Urinary bladder (tissue), 4 donors: ENCODE measurements around the gene COL16A1. TPM values are rescaled to one million over a fixed set of nuclear protein-coding genes. Genes with fewer than 3 reads are reported as not detected.
"Not testable (repeated sequence)": the region's sequence is repeated elsewhere in the genome, so short reads cannot be mapped to it uniquely, and the experiment has no call there.

Experiments used
- DNase-seq: peaks from one replicate; pipeline ENCODE4 v3.0.0-alpha.2; 2015; ENCODE audit errors: extremely low spot score
- H3K27ac ChIP-seq: one replicate; pipeline ENCODE4 v1.5.1; 2013; ENCODE audit warnings: low read depth, mild to moderate bottlenecking, moderate library complexity
- H3K36me3 ChIP-seq: one replicate; pipeline ENCODE4 v1.6.1; 2013; ENCODE audit warnings: mild to moderate bottlenecking, moderate library complexity; ENCODE audit not compliant: insufficient read depth
- H3K4me1 ChIP-seq: one replicate; pipeline ENCODE4 v1.6.1; 2013; ENCODE audit warnings: mild to moderate bottlenecking, moderate library complexity; ENCODE audit not compliant: insufficient read depth
- H3K4me3 ChIP-seq: one replicate; pipeline ENCODE4 v1.5.1; 2013; ENCODE audit warnings: low read depth, low read length
- WGBS: extraction: QIAGEN DNeasy Blood & Tissue Kit; methylation state at CpG from one replicate; pipeline ENCODE4 v1.1.7; 2013; 5-methylcytosine and 5-hydroxymethylcytosine counted together
- polyA plus RNA-seq: library from polyadenylated mRNA; stranded (reverse); fragments of 200-250 nt; gene quantifications from one replicate; pipeline ENCODE4 v1.2.3, GENCODE V29; 2013
- total RNA-seq: library from RNA; depleted of rRNA; stranded (reverse); fragments of >200 nt; gene quantifications from one replicate; pipeline ENCODE4 v1.2.3, GENCODE V29; 2014
- donor health status: healthy with polysubstance abuse.
- donor health status: healthy.

Gene COL16A1
- total and polyA plus RNA-seq, 2 donors: 166 to 217 TPM

DNA sequence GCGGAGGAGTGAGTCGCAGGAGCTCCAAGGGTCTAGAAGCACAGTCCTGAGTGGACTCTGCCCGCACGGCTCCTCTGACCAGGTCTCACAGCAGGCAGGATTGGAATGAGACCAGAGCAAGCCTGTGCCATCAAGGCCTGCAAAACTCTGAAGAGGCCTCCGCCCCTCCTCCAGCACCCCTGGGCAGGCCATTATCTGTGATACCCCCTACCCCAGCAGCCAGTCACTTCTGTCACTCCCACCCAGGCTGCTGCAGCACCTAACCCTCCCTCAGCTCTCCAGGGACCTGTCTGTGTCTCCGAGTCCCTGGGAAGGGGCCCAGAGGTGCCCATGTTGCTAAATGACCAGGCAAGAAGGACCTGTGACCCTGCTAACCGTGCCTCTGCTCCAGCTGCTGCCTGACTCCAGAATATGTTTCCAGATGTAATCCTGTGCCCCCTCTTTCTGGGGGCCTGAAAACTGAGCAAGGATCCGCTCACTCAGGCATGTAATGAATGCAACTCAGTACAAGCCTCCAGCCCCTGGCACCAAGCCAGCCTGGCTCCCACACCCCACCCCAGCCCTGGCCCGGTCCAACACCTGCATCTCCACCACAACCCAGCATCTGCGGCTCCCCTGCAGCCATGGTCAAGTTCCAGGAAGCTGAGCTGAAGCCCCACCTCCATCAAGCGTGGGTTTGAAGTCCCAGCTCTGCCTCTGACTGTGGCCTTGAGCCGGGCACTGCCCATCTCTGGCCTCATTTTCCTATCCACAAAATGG, 22.1 kb upstream of the COL16A1 start:
- Histone ChIP-seq H3K27ac (no peak overlapping the region), H3K4me1 (no peaks in the 10 kb centered on the region), H3K36me3 (no peaks in the 10 kb centered on the region), H3K4me3 (no peak overlapping the region)
- DNase-seq: no peak
- 78% methylated on average over 12 of the region's 12 CpGs for WGBS

DNA sequence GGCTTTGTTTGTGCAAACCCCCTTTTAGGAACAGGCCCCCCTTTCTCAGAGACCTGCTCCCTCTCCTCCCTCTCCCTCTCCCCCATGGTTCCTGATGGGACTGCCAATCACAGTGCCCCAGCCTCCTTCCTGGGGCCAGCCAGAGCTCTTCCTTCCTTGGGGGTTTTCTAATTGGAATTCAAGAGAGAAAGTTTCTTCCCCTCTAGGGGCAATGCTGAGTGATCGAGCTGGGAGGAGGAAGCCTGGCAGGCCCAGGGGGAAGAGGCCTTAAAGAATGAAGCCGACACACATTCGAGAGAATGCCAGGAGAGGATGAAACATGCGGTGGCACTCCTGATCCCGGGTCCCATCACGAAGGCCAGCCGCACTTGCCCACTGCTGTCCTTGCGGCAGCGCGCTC, 21.3 kb upstream of the COL16A1 start:
- Histone ChIP-seq H3K27ac (no peak overlapping the region), H3K36me3 (no peaks in the 10 kb centered on the region), H3K4me1 (no peaks in the 10 kb centered on the region), H3K4me3 (no peak overlapping the region)
- WGBS: 88% methylated on average over 10 of the region's 10 CpGs
- DNase-seq: no peak

DNA sequence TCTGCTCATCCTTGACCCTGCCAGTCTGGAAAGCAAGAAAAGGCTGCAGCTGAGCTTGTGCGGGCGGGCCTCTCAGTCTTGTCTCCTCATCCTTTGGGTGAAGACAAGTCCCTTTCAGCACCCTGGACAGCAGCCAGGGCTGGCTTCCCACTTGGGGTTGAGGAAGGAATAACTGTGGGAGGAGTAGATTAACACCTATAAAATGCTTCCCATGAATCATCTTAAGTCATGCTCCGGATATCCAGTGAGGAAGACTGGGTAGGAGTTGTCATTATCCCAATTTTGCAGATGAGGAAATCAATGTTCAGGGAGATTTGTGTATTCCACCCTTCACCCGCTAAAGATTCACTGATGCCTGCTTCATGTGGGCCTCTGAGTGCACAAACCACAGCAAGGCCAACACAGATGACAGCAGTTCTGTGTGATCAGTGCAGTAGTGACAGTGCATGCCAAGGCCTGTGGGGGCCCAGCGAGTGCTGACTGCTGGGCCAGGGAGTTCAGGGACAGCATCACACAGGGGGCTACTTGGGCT, 20.1 kb upstream of the COL16A1 start:
- no peak for DNase-seq
- no peaks in the 10 kb centered on the region for H3K36me3 ChIP-seq
- WGBS: 49% methylated on average over 5 of the region's 5 CpGs
- H3K4me1 ChIP-seq: no peaks in the 10 kb centered on the region
- no peak overlapping the region for H3K27ac ChIP-seq
- no peak overlapping the region for H3K4me3 ChIP-seq

DNA sequence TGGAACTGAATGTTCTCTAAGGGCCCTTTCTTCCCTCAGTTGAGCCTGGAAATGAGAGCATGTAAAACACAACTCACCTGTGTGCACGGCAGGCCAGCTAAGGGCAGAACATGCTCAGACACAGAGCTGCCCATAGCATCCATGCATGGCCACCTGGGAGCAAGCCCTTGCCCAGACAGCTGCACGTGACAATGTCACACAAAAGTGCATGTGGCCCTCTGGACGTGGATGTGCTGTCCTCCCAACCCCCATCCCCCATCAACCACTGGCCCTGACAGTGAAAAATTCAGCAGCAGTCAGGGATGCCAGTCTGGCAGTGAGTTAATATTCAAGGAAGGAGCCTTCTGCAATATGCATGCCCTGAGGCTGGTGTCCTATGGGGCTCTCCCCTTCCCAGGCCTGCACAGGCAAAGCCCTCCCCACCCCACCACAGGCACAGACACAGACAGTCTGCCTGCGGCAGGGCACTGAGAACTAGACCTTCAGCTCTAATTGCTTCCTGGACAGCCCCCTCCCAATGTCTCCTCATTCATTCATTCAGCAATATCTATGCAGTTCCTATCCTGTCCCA, 14.6 kb upstream of the COL16A1 start:
- Histone ChIP-seq H3K4me3 (no peak overlapping the region), H3K36me3 (no peaks in the 10 kb centered on the region), H3K27ac (no peak overlapping the region), H3K4me1 (no peaks in the 10 kb centered on the region)
- no peak for DNase-seq
- 70% methylated on average over 4 of the region's 4 CpGs for WGBS

DNA sequence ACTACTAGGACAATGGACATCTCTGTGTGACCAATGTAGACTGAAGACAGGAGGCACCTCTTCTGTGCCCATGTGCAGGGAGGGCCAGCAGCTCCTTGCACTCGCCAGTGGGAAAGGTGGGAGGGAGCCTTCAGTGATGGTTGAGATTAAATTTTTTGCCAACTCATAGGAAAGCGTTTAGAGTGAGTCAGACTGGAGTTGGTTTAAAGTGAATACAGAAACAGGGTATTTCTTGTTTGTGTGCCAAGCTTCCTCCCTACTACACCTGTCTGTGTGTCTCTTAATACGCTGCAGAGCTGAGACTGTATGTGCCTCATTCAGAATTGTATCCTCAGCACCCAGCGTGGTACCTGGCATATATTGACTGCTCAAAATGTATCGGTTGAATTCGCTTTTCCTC, 13.5 kb upstream of the COL16A1 start:
- DNase-seq: no peak
- Histone ChIP-seq H3K27ac (no peak overlapping the region), H3K4me3 (no peak overlapping the region), H3K36me3 (no peaks in the 10 kb centered on the region), H3K4me1 (no peaks in the 10 kb centered on the region)
- whole genome bisulfite sequencing: 79% methylated on average over 6 of the region's 6 CpGs

DNA sequence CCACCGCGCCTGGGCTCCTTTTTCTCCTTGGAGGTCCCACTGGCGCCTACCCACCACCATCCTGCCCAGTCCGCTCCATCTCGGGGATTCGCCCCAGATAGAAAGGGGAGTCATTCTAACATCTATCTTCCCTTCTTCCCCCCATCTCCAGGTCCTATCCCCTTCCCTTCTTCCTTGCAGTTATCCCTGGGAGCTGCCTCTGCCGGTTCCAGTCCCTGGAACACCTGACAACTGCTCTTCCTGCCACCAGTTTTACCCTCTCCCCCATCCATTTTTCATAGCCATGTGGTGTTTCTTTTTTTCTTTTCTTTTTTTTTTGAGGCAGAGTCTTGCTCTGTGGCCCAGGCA, 12.0 kb upstream of the COL16A1 start:
- 8% methylated on average over 7 of the region's 7 CpGs for WGBS
- Histone ChIP-seq H3K27ac (no peak overlapping the region), H3K4me1 (no peaks in the 10 kb centered on the region), H3K36me3 (no peaks in the 10 kb centered on the region), H3K4me3 (no peak overlapping the region)
- no peak for DNase-seq

DNA sequence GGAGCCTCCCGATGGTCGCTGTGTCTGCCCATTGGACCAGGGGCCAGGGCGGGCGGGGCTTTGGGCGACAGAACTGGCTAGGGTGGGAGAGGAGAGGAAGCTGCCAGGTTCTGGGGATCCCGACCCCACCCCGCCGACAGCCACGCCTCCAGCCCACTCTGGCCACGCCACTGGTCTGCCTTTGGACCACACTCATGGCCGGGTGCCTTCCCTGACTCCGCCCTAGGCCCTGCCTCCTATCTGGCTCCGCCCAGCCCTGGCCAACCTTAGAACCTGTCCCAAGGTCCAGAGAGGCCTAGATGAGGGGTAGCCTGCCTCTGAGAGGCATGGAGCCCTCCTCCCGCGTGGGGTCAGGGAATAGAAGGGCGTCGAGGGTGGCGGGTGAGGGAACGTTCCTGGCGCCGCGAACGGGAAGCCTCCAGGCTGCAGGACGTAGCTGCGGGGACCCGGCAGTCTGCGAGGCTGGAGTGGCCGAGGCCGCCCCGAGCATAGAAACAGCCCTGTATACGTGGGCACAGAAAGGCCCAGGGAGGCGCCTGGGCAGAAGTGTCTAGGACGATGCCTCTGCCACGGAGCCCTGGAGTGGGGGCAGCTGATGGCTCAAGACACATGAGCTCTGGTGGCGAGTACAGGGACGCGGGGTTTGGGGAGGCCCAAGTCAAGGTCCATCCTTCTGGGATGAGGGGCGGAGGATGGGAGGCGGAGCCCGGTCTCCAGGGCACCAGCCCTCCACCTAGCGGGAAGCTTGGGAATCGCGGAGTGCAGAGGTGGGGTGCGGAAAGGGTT, 11.5 kb upstream of the COL16A1 start:
- H3K27ac ChIP-seq: peak overlapping the region; percentile 92
- H3K4me3 ChIP-seq: peak overlapping the region; percentile 20
- WGBS: 1% methylated on average over 44 of the region's 44 CpGs
- H3K4me1 ChIP-seq: no peaks in the 10 kb centered on the region
- no peaks in the 10 kb centered on the region for H3K36me3 ChIP-seq
- DNase-seq: peak; percentile 91

DNA sequence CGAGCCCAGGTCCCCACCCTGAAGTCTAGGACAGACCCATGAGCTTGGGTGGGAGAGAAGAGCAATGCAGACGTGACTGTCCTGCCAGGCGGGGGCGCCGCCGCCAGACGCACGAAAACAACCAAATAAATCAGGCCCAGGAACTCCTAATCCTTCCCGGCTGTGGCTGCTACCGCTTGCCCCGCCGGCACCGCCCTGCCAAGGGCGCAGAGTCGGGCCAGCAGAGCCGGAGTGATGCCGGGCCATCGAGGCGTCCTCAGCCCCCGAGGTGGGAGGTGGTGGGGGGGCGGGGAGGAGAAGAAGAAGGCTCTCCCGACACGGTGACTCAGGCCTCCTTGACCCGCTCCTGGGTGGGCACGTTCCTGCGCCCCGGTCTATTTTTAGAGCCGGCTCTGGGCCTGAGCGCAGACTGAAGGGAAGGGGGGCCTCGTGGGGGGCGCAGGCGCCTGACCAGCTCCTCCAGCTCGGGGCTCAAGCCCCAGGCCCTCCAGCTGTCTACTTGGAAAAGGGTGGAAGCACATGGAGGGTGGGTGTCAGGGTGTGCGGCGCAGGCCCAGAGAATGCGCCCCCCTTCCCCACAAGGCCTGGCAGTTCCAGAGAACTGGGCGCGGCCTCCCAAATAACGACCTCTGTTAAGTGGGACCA, 10.7 kb upstream of the COL16A1 start:
- H3K27ac ChIP-seq: peak overlapping the region; percentile 92
- H3K4me1 ChIP-seq: no peaks in the 10 kb centered on the region
- H3K36me3 ChIP-seq: no peaks in the 10 kb centered on the region
- DNase-seq: peak; percentile 50
- WGBS: 2% methylated on average over 39 of the region's 39 CpGs
- peak overlapping the region; percentile 20 for H3K4me3 ChIP-seq

DNA sequence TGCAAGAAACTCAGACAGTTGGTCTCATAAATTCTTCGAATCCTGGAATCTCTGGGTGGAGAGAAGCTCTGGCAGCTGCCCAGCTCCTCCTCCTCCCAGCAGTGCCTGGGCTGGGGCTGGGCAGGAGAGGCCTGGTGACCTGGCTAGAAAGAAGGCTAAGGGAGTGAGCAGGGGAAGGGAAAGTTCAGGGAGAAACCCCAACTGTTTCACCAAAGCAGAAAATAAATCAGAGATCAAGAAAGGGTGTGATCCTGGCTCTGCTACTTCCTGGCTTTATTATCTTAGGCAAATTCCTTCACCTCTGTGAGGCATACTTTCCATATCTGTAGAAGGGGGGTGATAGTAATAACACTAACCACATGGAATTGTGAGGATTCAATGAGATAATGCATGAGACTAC, 8.8 kb upstream of the COL16A1 start:
- Histone ChIP-seq H3K27ac (no peak overlapping the region), H3K4me3 (no peak overlapping the region), H3K36me3 (no peaks in the 10 kb centered on the region), H3K4me1 (no peaks in the 10 kb centered on the region)
- peak; percentile 45 for DNase-seq
- WGBS: 4% methylated on average over 1 of the region's 1 CpG

DNA sequence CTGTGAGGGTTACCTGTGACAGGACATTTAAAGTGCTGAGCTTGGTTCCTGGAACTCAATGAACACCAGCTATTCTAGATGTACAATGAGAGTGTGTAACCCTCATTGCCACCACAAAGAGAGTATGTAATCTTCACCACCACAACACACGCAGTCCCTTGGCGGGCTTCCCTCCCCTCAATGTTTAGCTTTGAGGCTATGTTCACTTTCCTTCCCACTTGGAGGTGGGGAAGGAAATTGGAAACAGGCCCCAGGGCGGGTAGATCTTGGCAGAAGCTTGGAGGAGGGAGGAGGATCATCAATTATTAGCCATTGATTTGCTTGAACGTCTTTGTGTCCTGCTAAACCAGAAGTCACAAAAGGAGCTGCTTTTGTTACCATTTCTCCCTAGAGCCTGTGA, 8.3 kb upstream of the COL16A1 start:
- Histone ChIP-seq H3K36me3 (no peaks in the 10 kb centered on the region), H3K4me3 (no peak overlapping the region), H3K4me1 (no peaks in the 10 kb centered on the region), H3K27ac (no peak overlapping the region)
- 30% methylated on average over 4 of the region's 4 CpGs for WGBS
- DNase-seq: no peak

DNA sequence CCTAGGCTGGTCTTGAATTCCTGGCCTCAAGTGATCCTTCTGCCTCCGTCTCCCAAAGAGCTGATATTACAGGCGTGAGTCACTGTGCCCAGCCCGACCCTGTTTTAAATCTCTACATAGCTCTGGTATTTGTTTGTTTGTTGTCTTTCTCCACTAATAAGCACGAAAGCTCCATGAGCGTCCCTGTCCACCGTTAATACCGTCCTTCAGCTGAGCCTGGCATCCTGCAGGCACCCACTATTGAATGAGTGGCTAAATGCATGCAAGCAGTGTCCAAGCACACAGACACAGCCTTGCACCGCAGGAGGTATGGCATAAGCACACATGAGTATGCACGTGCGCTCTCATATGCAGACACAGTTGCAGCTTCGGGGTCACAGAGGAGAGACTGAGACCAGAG, 4.5 kb upstream of the COL16A1 start:
- H3K4me3 ChIP-seq: no peak overlapping the region
- H3K36me3 ChIP-seq: no peaks in the 10 kb centered on the region
- DNase-seq: no peak
- no peak overlapping the region for H3K27ac ChIP-seq
- no peaks in the 10 kb centered on the region for H3K4me1 ChIP-seq
- 67% methylated on average over 11 of the region's 11 CpGs for WGBS

DNA sequence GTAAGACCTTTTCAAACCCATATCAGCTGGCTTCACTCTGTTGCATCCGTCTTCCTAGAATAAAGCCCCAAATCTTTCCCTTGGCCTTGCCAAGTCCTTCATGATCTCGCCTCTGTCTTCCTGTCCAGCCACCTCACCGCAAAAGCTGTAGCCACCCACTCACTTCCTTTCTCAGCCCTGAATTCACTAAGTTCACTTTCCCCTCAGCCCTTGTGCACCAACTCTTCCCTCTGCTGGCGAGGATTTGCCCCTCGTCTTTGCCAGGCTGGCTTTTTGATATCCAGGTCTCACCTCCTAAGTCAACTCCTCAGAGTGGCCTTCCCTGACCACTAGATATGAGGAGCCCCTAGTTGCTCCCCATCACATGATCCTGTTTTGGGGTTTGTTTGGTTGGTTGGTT, 3.9 kb upstream of the COL16A1 start:
- no peak overlapping the region for H3K4me3 ChIP-seq
- no peaks in the 10 kb centered on the region for H3K4me1 ChIP-seq
- H3K36me3 ChIP-seq: no peaks in the 10 kb centered on the region
- 44% methylated on average over 5 of the region's 5 CpGs for WGBS
- no peak for DNase-seq
- no peak overlapping the region for H3K27ac ChIP-seq

DNA sequence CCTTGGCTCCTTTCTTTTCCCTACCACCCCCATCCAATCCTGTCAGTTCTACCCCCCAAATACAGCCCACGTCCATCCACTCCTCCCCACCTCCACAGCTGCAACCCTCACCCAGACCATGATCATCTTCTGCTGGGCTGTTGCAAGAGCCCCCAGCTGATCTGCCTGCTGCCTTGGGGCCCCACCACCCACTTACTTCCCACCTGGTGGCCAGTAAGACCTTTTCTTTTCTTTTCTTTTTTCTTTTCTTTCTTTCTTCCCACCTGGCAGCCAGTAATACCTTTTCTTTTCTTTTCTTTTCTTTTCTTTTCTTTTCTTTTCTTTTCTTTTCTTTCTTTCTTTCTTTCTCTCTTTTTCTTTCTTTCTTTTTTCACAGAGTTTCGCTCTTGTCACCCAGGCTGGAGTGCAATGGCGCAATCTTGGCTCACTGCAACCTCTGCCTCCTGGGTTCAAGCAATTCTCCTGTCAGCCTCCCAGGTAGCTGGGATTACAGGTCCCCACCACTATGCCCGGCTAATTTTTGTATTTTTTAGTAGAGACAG, 3.3 kb upstream of the COL16A1 start:
- not testable (repeated sequence) for H3K4me3 ChIP-seq, H3K36me3 ChIP-seq, H3K27ac ChIP-seq, H3K4me1 ChIP-seq, DNase-seq
- WGBS: 85% methylated on average over 4 of the region's 4 CpGs
